NCI-H2029 treated with DMSO at 0.1 percent for 48 hours (cell line): Measurements from ENCODE around the gene GPATCH1.
"Not testable (repeated sequence)": the region's sequence is repeated elsewhere in the genome, so short reads cannot be mapped to it uniquely, and the experiment has no call there.

Experiments
- DNase-seq: peaks from one replicate; lab custom pipeline; 2025; lab: John Stamatoyannopoulos, UW

GPATCH1 gene

DNA sequence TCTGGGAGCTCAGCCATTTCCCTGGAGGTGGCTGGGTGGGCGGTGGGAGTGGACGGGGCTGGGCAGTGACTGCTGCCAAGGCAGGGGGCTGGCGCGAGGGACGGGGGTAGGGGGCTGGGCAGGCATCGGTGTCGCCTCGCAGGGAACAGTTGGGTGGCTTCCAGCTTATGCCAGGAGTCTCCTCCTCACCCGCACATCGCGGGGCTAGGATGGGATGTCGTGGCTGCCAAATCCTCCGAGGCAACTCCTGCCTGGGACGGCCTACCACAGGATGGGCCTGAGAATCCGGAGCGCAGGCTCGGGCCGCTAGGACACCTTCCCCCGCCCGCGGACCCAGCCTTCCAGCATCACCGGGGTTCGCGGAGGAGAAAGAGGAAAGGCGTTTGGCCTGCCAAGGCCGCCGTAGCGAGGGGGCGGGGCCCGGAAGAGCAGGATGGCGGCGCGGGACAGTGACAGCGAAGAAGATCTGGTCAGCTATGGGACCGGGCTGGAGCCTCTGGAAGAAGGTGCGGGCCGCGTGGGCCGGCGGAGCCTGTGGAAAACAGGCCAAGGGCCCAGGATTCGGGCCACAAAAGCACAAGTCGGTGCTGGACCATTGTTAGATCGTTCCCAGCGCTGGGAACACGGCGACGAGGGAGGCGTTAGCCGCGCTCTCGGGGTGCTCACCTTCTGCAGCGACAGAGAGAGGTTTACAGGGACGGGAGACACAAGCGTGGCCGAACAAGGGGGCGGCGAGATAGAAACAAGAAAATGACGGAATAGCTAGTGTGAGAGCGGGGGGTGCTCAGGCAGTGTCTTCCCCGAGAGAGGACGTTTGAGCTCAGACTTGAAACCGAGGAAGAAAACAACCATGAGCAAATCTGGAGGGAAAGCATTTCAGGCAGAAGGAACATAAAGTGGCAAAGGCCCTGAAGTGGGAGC lies at the start of gene GPATCH1:
GPATCH1 (plus strand) TSS at position 421 of the 921 bp plus-strand sequence; CDS start at position 434, 13 bp downstream.
- peak; percentile 21 for DNase-seq

- DNase-seq: no peak
These were observed 48.7 kb upstream of the GPATCH1 start for GRCh38 chr19:33032218-33032781.

DNA sequence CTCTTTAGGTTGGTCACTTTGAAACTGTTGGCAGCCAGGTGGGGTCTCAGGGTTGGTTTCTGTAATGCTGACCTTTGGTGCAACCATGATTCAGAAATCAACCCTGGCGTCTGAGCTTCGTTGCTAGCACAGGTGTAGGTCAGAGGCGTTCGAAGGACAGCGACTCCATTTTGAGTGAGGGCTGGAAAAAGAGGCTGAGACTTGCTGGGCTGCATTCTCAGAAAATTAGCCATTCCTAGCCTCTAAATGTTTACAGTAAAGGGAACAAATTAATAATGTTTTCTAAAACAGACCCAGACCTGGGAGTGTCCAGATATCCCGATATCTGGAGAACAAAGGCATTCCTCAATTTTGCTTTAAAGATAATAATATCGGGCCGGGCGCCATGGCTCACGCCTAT lies 45.5 kb upstream of the GPATCH1 start:
- DNase-seq: no peak

- not testable (repeated sequence) for DNase-seq
These were observed 44.4 kb upstream of the GPATCH1 start for GRCh38 chr19:33036370-33037167.

- not testable (repeated sequence) for DNase-seq
These were observed 43.6 kb upstream of the GPATCH1 start for GRCh38 chr19:33037168-33038025.

DNA sequence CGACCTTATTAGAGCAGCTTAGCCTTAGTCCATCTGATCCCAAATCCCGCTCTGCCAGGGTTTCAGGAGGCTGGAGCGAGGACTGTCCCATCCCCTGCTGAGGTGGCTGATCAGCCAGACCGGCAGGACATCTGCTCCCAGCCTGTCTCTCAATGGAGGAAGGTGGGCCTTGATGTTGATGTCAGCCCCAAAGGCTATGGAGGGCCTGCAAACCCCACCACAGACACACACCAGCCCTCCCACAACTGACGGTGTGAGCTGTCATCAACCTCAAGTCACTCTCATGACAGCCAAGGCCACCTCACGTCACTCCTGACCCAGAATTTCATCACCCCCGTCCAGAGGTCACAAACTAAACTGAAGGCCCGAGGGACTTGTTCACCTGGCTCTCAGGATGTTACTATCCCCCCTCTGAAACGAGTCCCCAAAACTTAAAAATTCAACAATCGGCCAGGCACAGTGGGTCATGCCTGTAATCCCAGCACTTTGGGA lies 41.8 kb upstream of the GPATCH1 start:
- no peak for DNase-seq

- no peak for DNase-seq
These were observed 41.2 kb upstream of the GPATCH1 start for GRCh38 chr19:33039815-33040214.

DNA sequence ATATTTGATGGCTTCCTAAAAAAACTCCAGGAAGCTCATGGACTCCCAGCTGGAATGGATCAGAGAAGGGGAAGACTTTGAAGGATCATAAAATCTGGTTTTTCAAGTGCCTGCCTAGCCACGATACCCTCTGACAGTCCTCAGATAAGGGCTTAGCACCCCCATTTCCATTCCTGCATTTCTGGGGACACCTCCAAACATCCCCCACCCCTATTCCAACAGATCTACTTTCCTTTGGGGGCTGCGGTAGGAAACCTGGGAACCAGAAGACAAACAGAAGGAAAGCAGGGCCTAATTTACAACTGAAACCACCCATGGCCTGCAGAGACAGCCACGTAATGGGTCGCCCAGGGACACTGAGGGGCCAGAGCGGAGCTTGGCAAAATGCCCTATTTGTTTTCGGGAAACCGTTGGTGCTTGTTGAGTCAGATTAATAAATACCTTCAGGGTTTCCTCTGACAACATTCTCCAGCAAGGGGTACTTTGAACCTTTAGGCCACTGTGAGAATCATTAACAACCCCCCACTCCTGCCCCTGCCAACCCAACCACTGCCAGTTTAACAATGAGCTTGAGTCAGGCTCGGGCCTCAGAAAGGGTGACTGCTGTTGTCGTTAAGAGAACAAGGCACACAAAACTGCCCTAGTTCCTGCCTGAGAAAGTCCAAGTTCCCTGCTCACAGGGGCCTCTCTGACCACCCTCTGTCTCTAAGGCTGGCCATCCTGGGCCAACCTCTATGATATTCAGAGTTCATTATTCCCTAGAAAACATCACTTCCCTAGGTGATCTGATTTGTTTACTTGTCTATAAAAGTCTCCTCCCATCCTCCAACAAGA lies 39.8 kb upstream of the GPATCH1 start:
- no peak for DNase-seq

- DNase-seq: not testable (repeated sequence)
These were observed 39.2 kb upstream of the GPATCH1 start for GRCh38 chr19:33041828-33042160.

DNA sequence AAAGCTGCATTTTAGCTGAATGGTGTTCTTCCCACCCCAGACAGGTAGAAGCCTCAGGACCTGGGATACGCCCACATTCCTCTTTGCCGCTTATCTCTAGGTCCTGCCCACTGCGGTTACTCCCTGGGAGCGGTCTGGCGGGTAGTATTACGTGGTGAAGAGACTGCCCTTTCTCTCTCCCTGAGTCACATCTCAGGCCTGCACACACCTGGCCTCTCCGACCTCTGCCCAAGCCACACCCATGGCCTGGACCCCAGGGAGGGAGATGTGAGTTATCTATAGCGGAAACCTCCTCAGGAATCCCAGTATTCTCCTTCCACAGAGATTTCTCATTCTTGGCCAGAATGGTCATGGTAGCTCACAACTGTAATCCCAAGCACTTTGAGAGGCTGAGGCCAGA lies 33.6 kb upstream of the GPATCH1 start:
- DNase-seq: no peak

DNA sequence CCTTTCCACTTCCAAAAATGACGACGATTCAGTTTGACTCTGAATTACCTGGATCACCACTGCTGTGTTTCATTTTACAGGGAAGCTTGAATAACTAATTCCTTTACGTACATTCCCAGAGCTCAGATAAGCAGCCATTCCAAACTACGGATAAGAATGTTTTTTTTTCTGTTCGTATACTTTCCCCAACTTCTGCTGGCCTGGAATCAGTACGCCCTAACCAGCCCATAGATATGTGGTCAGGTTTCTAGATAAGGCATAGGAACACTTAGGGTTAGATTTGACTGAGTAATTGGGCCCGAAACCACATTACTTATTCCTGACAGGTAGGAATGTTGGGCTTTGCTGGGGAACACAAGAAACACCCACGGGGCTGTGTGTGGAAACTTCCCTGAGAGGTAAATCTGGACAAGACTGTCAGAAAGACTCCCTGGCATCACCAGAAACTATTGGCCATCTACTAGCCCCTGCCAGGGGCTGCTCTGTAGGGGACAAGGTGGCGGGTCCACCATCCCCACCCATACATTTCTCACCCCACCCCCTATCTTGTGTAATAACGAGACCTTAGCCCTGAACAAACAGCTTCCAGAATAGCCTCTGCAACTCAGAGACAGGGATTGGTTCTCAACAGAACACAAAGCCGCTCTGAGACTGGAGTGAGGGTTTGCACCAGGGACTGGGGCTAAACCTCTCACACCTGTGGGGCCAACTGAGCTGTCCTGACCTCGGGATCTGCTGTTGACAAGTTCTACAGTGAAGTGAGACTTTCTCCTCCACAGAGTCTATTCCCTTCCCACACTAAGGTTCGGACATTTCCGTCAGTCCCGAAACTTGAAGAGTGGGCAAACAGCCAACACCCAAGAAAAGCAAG lies 31.9 kb upstream of the GPATCH1 start:
- DNase-seq: no peak

DNA sequence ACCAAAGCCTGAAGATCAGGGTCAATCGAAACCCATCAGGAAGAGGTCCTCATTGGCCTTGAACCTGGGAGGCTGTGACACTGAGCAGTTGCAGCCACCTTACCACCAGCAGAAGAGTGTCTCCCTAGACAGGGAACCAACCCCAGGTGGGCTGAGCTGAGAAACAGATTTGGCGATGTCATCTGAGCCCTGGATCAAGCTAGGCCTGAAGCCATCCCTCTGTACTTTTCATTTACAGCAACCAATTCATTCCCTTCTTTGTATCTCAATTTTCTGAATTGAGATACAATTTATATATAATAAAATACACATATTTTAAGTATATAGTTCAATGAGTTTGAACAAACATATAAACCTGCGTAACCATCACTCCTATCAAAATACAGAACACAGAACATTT lies 30.9 kb upstream of the GPATCH1 start:
- no peak for DNase-seq

DNA sequence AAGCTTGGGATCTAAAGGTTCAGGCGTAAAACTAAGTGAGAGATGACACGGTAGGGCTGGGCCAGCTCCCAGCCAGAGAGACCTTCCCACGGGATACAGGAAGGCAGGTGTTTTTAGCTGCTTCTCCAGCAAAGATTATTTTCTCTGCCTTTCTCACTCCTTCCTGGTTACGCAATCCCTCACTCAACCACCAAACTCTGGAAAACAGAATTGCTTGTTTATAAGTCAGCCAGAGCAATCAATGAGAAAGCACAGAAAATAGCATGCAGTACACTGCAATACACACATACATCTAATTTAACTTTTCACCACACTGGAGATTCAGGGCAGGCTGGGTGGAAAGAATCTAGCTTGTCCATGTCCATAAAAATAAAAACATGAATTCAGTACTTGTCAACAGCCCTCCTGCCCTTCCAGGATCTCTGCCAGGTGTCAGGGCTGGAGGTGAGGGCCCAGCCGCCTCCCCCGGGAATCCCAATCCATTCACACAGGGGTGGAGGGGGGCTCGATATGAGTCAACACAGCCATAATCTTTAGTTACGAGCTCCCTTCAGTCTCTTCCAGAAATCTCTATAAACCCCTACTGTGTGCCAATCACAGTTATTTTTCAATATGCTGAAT lies 28.5 kb upstream of the GPATCH1 start:
- DNase-seq: peak; percentile 81

DNA sequence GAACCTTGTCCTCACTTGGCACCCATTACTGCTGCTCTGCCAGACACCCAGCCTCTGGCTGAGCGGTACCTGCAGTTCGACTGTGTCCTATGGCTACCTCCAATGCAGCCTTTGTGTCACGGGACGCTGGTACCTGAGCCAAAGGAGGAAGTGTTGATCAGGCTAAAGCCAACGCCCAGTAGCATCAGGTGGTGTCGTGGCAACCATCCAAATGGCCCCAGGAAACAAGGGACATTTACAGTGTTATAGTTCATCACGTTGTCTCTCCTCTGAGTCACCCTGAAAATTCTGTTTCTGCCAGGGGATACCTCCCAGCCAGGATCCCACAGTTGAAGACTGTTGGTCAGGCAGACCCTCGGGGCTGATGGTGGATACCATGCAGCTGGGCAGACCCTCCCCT lies 26.4 kb upstream of the GPATCH1 start:
- DNase-seq: peak; percentile 75

DNA sequence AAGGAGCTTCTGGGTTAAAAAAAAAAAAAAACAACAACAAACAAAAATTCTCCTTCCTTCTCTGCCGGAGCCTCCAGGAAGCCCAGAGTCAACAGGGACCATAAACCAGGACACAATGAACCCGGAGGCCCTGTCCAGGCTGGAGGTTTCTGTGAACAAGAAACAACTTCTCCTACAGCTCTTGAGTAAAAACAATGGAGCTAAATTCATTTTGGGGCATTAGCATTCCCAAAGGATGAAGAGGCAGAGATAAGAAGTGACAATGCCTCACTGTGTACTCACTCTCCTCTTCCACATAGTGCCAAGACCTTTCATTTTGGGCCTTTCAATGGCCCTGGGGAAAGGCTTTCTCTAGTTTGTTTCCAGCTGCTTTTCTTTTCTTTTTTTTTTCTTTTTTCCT lies 25.3 kb upstream of the GPATCH1 start:
- DNase-seq: no peak

DNA sequence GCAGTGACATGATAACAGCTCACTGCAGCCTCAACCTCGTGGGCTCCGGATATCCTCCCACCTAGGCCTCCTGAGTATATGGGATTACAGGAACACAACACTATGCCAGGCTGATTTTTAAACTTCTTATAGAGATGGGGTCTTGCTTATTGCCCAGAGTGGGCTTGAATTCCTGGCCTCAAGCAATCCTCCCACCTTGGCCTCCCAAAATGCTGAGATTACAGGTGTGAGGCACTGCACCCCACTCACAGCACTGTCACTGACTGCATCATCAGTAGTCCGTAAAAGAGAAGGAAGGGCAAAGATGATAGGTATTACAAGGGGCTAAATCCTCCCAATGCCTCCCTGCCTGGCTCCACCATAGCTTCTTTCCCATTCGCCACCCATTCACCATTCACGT lies 20.4 kb upstream of the GPATCH1 start:
- no peak for DNase-seq

DNA sequence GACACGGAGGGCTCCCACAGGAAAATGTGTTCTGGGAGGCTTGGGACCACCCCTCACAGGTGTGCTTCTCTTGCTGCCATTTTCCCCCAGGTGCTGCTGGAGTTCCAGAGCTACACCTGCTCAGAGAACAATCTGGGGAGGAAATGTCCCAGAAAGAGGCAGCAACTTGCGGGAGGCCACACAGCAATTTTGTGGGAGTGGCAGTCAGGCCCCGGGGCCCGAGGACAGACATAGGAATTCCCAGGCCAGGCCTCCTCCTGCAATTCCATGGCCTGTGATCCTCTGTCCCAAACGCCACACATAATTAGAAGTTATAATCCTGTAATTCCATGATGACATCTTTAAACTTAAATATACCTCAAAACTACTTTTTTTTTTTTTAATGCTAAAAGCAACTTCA lies 18.1 kb upstream of the GPATCH1 start:
- DNase-seq: no peak

GRCh38 chr19:33063356-33063752 lies 17.6 kb upstream of the GPATCH1 start:
- no peak for DNase-seq

GRCh38 chr19:33063753-33064457 lies 17.1 kb upstream of the GPATCH1 start:
- no peak for DNase-seq
